Vagina (tissue), 2 donors: ENCODE results near the gene CPSF4L. TPM values are rescaled to one million over a fixed set of nuclear protein-coding genes. Genes with fewer than 3 reads are reported as not detected.

Experiments
- DNase-seq, 2 donors: peaks; one replicate each; pipeline ENCODE4 v3.0.0-alpha.2; 2017; ENCODE audit errors: extremely low spot score in 2 of 2
- H3K27ac ChIP-seq: fragments of 200-600 bp; sonication (generic); one replicate; pipeline ENCODE4 v1.5.1; 2019
- H3K27me3 ChIP-seq: fragments of 200-600 bp; sonication (generic); one replicate; pipeline ENCODE4 v1.5.1; 2019
- H3K36me3 ChIP-seq, 2 donors: fragments of 200-600 bp; sonication (generic); one replicate each; pipeline ENCODE4 v1.5.1; 2017 to 2019
- H3K4me1 ChIP-seq: fragments of 200-600 bp; sonication (generic); one replicate; pipeline ENCODE4 v1.5.1; 2019
- H3K4me3 ChIP-seq, 2 donors: fragments of 200-600 bp; sonication (generic); 1 replicate in 1 of 2; 2 replicates in 1 of 2; pipeline ENCODE4 v1.5.1; 2016 to 2019
- H3K9me3 ChIP-seq: fragments of 200-600 bp; sonication (generic); one replicate; pipeline ENCODE4 v1.5.1; 2019
- POLR2A ChIP-seq, 2 donors: fragments of 450-650 bp; IDR thresholded peaks; one replicate each; pipeline ENCODE4 v1.6.1; 2017; ENCODE audit warnings: antibody characterized with exemption in 2 of 2, mild to moderate bottlenecking in 2 of 2, moderate library complexity in 2 of 2
- POLR2AphosphoS5 ChIP-seq, 2 donors: sonication (generic); formaldehyde crosslinking; IDR thresholded peaks; one replicate each; pipeline ENCODE4 v1.9.0; 2017; ENCODE audit warnings: antibody characterized with exemption in 2 of 2, mild to moderate bottlenecking in 2 of 2, low read depth in 1 of 2; ENCODE audit not compliant: insufficient read depth in 1 of 2
- intact Hi-C: fragments of 100-400 bp; cut with DNase I; formaldehyde crosslinking; loops from one replicate; pipeline ENCODE4 v1.15.1; 2023
- total RNA-seq: library from RNA; depleted of rRNA; stranded (reverse); fragments of >200 nt; gene quantifications from one replicate; pipeline ENCODE4 v1.2.3, GENCODE V29; 2016
- TF ChIP-seq, protein P1 (sequence below), 3 experiments: fragments of 450-650 bp in 2 of 3; fragments of 200-600 bp in 1 of 3; sonication (generic) in 1 of 3; IDR thresholded peaks; one replicate each; pipeline ENCODE4 v1.5.1; 2017 to 2019; ENCODE audit warnings: antibody characterized with exemption in 3 of 3, mild to moderate bottlenecking in 2 of 3, moderate library complexity in 2 of 3

CPSF4L gene
- total RNA-seq, 1 donor from 2014 or later: not detected

DNA sequence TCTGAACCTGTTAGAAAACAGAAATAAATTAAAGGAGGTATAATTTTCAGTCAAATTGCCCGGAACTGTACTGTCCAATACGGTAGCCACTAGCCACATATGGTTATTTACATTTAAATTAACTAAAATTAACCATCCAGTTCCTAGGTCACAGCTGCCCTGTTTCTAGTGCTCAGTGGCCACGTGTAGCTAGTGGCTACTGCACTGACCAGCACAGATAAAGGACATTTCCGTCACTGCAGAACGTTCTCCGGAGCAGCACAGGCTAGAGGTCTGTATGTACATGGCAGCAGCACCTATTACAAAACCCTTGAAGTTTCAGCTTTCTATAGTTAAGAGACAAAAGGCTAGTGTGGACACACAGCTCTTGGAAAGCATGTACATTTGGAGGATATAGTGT is 33.7 kb downstream of the CPSF4L start:
- TF ChIP-seq POLR2A (IDR thresholded peaks at IDR 0.05) (no peak), POLR2AphosphoS5 (IDR thresholded peaks at IDR 0.05; ENCODE audit: insufficient read depth in 1 of 2, low read depth in 1 of 2) (no peak)
- TF ChIP-seq, protein P1, sequence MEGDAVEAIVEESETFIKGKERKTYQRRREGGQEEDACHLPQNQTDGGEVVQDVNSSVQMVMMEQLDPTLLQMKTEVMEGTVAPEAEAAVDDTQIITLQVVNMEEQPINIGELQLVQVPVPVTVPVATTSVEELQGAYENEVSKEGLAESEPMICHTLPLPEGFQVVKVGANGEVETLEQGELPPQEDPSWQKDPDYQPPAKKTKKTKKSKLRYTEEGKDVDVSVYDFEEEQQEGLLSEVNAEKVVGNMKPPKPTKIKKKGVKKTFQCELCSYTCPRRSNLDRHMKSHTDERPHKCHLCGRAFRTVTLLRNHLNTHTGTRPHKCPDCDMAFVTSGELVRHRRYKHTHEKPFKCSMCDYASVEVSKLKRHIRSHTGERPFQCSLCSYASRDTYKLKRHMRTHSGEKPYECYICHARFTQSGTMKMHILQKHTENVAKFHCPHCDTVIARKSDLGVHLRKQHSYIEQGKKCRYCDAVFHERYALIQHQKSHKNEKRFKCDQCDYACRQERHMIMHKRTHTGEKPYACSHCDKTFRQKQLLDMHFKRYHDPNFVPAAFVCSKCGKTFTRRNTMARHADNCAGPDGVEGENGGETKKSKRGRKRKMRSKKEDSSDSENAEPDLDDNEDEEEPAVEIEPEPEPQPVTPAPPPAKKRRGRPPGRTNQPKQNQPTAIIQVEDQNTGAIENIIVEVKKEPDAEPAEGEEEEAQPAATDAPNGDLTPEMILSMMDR (IDR thresholded peaks at IDR 0.05): no peak
- no peaks in the 10 kb centered on the region for H3K9me3 ChIP-seq
- DNase-seq: no peak
- no peak overlapping the region for H3K27ac ChIP-seq
- H3K27me3 ChIP-seq: no peaks in the 10 kb centered on the region
- peaks cover 54% of the 10 kb centered on the region for H3K4me1 ChIP-seq
- H3K4me3 ChIP-seq: no peak overlapping the region
- no peaks in the 10 kb centered on the region for H3K36me3 ChIP-seq
- intact Hi-C loops: no loop called here

- intact Hi-C loops: no loop called here
- Histone ChIP-seq H3K27ac (no peak overlapping the region), H3K27me3 (no peaks in the 10 kb centered on the region), H3K36me3 (no peaks in the 10 kb centered on the region), H3K4me3 (no peak overlapping the region), H3K4me1 (peaks cover 54% of the 10 kb centered on the region), H3K9me3 (no peaks in the 10 kb centered on the region)
- no peak for DNase-seq
- TF ChIP-seq, protein P1 (IDR thresholded peaks at IDR 0.05): no peak
- TF ChIP-seq POLR2A (IDR thresholded peaks at IDR 0.05): no peak
- no peak for TF ChIP-seq POLR2AphosphoS5 (IDR thresholded peaks at IDR 0.05; ENCODE audit: insufficient read depth in 1 of 2, low read depth in 1 of 2)
Measured at GRCh38 chr17:73227379-73227778, 34.3 kb downstream of the CPSF4L start.

- Histone ChIP-seq H3K9me3 (no peaks in the 10 kb centered on the region), H3K27ac (no peak overlapping the region), H3K27me3 (no peaks in the 10 kb centered on the region), H3K36me3 (no peaks in the 10 kb centered on the region), H3K4me1 (peaks cover 54% of the 10 kb centered on the region), H3K4me3 (no peak overlapping the region)
- no peak for DNase-seq
- no peak for TF ChIP-seq POLR2AphosphoS5 (IDR thresholded peaks at IDR 0.05; ENCODE audit: insufficient read depth in 1 of 2, low read depth in 1 of 2)
- intact Hi-C loops: no loop called here
Measured at GRCh38 chr17:73226556-73227172, 35.0 kb downstream of the CPSF4L start.

- H3K27me3 ChIP-seq: no peaks in the 10 kb centered on the region
- no peak overlapping the region for H3K4me3 ChIP-seq
- no peaks in the 10 kb centered on the region for H3K36me3 ChIP-seq
- no peak overlapping the region for H3K27ac ChIP-seq
- no peak for DNase-seq
- intact Hi-C loops: no loop called here
- no peaks in the 10 kb centered on the region for H3K9me3 ChIP-seq
- peaks cover 37% of the 10 kb centered on the region for H3K4me1 ChIP-seq
- TF ChIP-seq, protein P1 (IDR thresholded peaks at IDR 0.05): no peak
- TF ChIP-seq POLR2AphosphoS5 (IDR thresholded peaks at IDR 0.05; ENCODE audit: insufficient read depth in 1 of 2, low read depth in 1 of 2) (no peak), POLR2A (IDR thresholded peaks at IDR 0.05) (no peak)
Measured at GRCh38 chr17:73224663-73225305, 36.9 kb downstream of the CPSF4L start.

DNA sequence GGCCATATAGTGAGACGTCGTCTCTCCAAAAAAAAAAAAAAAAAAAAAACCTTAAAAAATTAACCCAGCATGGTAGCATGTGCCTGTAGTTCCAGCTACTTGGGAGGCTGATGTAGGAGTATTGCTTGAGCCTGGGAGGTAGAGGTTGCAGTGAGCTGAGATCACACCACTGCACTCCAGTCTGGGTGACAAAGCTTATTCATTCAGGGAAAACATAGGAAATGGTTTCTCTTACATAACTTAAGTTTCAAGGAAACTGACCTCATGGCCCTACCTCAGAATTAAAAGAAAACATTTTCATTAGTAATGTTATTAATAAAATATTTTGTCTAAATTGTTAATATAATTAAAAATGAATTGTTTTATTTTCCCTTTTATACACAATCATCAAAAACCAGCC is 37.4 kb downstream of the CPSF4L start:
- no peak for TF ChIP-seq POLR2AphosphoS5 (IDR thresholded peaks at IDR 0.05; ENCODE audit: insufficient read depth in 1 of 2, low read depth in 1 of 2)
- TF ChIP-seq, protein P1 (IDR thresholded peaks at IDR 0.05): no peak
- DNase-seq: no peak
- intact Hi-C loops: no loop called here
- no peak overlapping the region for H3K4me3 ChIP-seq
- H3K27me3 ChIP-seq: no peaks in the 10 kb centered on the region
- H3K9me3 ChIP-seq: no peaks in the 10 kb centered on the region
- H3K4me1 ChIP-seq: peaks cover 33% of the 10 kb centered on the region
- no peak overlapping the region for H3K27ac ChIP-seq
- H3K36me3 ChIP-seq: no peaks in the 10 kb centered on the region
